Panc1 (cell line): ENCODE data around the gene MAP2K5. TPM values are rescaled to one million over a fixed set of nuclear protein-coding genes. Genes with fewer than 3 reads are reported as not detected.

ENCODE experiments used
- ATAC-seq: fragments of 200-7000 bp; cut with Tn5 transposase; 2 replicates; pipeline ENCODE4 v1.9.1; 2020; ENCODE audit warnings: mild to moderate bottlenecking, moderate library complexity
- BruUV-seq: library from RNA; stranded (reverse); fragments of 400-500 nt; replicated peaks from 2 replicates; lab custom pipeline; 2021; lab: Mats Ljungman, UMichigan
- CTCF ChIA-PET: fragments of 300-600 bp; sonication (Branson Sonifier 250); formaldehyde crosslinking; loops from one replicate; lab custom pipeline; 2022; ENCODE audit warnings: antibody characterized with exemption; lab: Charles Lee
- POLR2A ChIA-PET: fragments of 300-600 bp; sonication (Branson Sonifier 250); formaldehyde crosslinking; loops from one replicate; lab custom pipeline; 2022; ENCODE audit warnings: antibody characterized with exemption; lab: Charles Lee
- DNase-seq: peaks from one replicate; pipeline ENCODE4 v3.0.0-alpha.2; 2010; ENCODE audit warnings: low read depth, low spot score
- H3K27ac ChIP-seq: 2 replicates; pipeline ENCODE4 v1.5.1; 2011; ENCODE audit warnings: mild to moderate bottlenecking, low read length, inconsistent platforms
- H3K27me3 ChIP-seq: fragments of 200-500 bp; sonication (Bioruptor generic); 2 replicates; pipeline ENCODE4 v1.6.0; 2014; ENCODE audit warnings: low read length, inconsistent platforms; ENCODE audit not compliant: control insufficient read depth, insufficient read depth
- H3K36me3 ChIP-seq: fragments of 200-500 bp; sonication (Bioruptor generic); 2 replicates; pipeline ENCODE4 v1.5.1; 2014; ENCODE audit warnings: inconsistent platforms, mild to moderate bottlenecking, low read length, moderate library complexity; ENCODE audit not compliant: control insufficient read depth, insufficient read depth
- H3K4me1 ChIP-seq: 2 replicates; pipeline ENCODE4 v1.5.1; 2011; ENCODE audit warnings: inconsistent platforms, mild to moderate bottlenecking, low read length, moderate library complexity; ENCODE audit not compliant: control insufficient read depth, insufficient read depth
- H3K4me3 ChIP-seq, 2 experiments: 2 replicates each; pipeline ENCODE4 v1.5.1; 2011 to 2012; ENCODE audit warnings: low read depth in 2 of 2, low read length in 2 of 2, mild to moderate bottlenecking in 2 of 2, inconsistent platforms in 1 of 2, moderate library complexity in 1 of 2
- H3K9me3 ChIP-seq: fragments of 200-500 bp; sonication (Bioruptor generic); 2 replicates; pipeline ENCODE4 v1.5.1; 2014; ENCODE audit warnings: low read depth, mild to moderate bottlenecking, inconsistent platforms, low read length, moderate library complexity; ENCODE audit not compliant: control insufficient read depth, insufficient read depth
- CTCF ChIP-seq: fragments of 450-650 bp; IDR thresholded peaks from 2 replicates; pipeline ENCODE4 v1.5.1; 2017; ENCODE audit warnings: mild to moderate bottlenecking
- POLR2AphosphoS5 ChIP-seq: IDR thresholded peaks from 2 replicates; pipeline ENCODE4 v1.6.1; 2012; ENCODE audit warnings: mild to moderate bottlenecking, low read depth, low read length, moderate library complexity
- REST ChIP-seq, 2 experiments: IDR thresholded peaks; 2 replicates each; pipeline ENCODE4 v1.6.1; 2011 to 2012; ENCODE audit warnings: low read depth in 2 of 2, control low read depth in 1 of 2, low read length in 1 of 2, mild to moderate bottlenecking in 1 of 2, moderate library complexity in 1 of 2; ENCODE audit not compliant: insufficient read depth in 1 of 2
- SIN3A ChIP-seq: IDR thresholded peaks from 2 replicates; pipeline ENCODE4 v1.6.1; 2012; ENCODE audit warnings: low read depth, mild to moderate bottlenecking, low read length, moderate library complexity, borderline replicate concordance; ENCODE audit not compliant: insufficient read depth
- TCF7L2 ChIP-seq: IDR thresholded peaks from 2 replicates; pipeline ENCODE4 v1.6.1; 2011; ENCODE audit warnings: mild to moderate bottlenecking, low read depth, low read length, inconsistent platforms
- in situ Hi-C: cut with HindIII; loops from 2 replicates; pipeline ENCODE4 v1.10.0; 2016; ENCODE audit warnings: low sequenced_read_pairs, low pct_unique_long_range_greater_than_20kb
- intact Hi-C: fragments of 100-400 bp; cut with micrococcal nuclease; formaldehyde crosslinking; loops from one replicate; pipeline ENCODE4 v1.10.0; 2022; ENCODE audit not compliant: unreplicated experiment
- total RNA-seq: library from RNA; stranded (reverse); gene quantifications from one replicate; pipeline ENCODE4 v1.2.1, GENCODE V29; 2021; ENCODE audit not compliant: unreplicated experiment

The MAP2K5 gene
- total RNA-seq, 1 experiment from 2014 or later = 18.3 TPM

- Histone ChIP-seq H3K9me3 (no peaks in the 10 kb centered on the region), H3K27me3 (no peaks in the 10 kb centered on the region), H3K36me3 (no peaks in the 10 kb centered on the region), H3K27ac (no peak overlapping the region), H3K4me3 (no peak overlapping the region), H3K4me1 (no peaks in the 10 kb centered on the region)
- intact Hi-C loops (no loop called here), in situ Hi-C loops (no loop called here)
- no peak for DNase-seq
- no peak for ATAC-seq
- POLR2A ChIA-PET = interaction anchor here (0.5 kb wide), 1 partner anchor 507 kb away, joined by 5 read pairs; no protein-coding TSS in a partner anchor
- CTCF ChIA-PET = no interaction called here
- TF ChIP-seq TCF7L2 (no peak), SIN3A (no peak)
- BruUV-seq = no TSS peak
Measured at GRCh38 chr15:67504056-67504455, 38.4 kb upstream of the MAP2K5 start.

GRCh38 chr15:67504796-67505195, 37.7 kb upstream of the MAP2K5 start:
- in situ Hi-C loops = no loop called here

More at GRCh38 chr15:67504796-67505195, 37.7 kb upstream of the MAP2K5 start:
- H3K27ac ChIP-seq = no peak overlapping the region
- TF ChIP-seq POLR2AphosphoS5 (no peak), SIN3A (no peak), REST (IDR thresholded peaks at IDR 0.05; ENCODE audit: insufficient read depth in 1 of 2, low read depth in 2 of 2, low read length in 1 of 2) (no peak), TCF7L2 (no peak), CTCF (no peak)
- ATAC-seq (no peak), DNase-seq (no peak)
- POLR2A ChIA-PET = no interaction called here
- H3K4me3 ChIP-seq = no peak overlapping the region
- H3K9me3 ChIP-seq = no peaks in the 10 kb centered on the region
- intact Hi-C loops = no loop called here
- H3K27me3 ChIP-seq = no peaks in the 10 kb centered on the region
- BruUV-seq = no TSS peak
- CTCF ChIA-PET = no interaction called here
- H3K36me3 ChIP-seq = no peaks in the 10 kb centered on the region
- no peaks in the 10 kb centered on the region for H3K4me1 ChIP-seq
